Esophagus squamous epithelium (tissue), 4 donors: Measurements from ENCODE around the gene PRR18.
"Not testable (repeated sequence)": the region's sequence is repeated elsewhere in the genome, so short reads cannot be mapped to it uniquely, and the experiment has no call there.

Source experiments
- POLR2A ChIP-seq, 4 donors: fragments of 450-650 bp; IDR thresholded peaks; one replicate each; pipeline ENCODE4 v1.6.1; 2017; ENCODE audit warnings: antibody characterized with exemption in 4 of 4, mild to moderate bottlenecking in 4 of 4, moderate library complexity in 3 of 4
- TF ChIP-seq, protein P1 (sequence below), 6 experiments: fragments of 450-650 bp in 4 of 6; fragments of 200-600 bp in 2 of 6; sonication (generic) in 2 of 6; IDR thresholded peaks; one replicate each; pipeline ENCODE4 v1.5.1; 2016 to 2019; ENCODE audit warnings: antibody characterized with exemption in 6 of 6, mild to moderate bottlenecking in 4 of 6, moderate library complexity in 4 of 6

GRCh38 chr6:166345672-166346071 lies 37.5 kb upstream of the PRR18 start:
- TF ChIP-seq, protein P1, sequence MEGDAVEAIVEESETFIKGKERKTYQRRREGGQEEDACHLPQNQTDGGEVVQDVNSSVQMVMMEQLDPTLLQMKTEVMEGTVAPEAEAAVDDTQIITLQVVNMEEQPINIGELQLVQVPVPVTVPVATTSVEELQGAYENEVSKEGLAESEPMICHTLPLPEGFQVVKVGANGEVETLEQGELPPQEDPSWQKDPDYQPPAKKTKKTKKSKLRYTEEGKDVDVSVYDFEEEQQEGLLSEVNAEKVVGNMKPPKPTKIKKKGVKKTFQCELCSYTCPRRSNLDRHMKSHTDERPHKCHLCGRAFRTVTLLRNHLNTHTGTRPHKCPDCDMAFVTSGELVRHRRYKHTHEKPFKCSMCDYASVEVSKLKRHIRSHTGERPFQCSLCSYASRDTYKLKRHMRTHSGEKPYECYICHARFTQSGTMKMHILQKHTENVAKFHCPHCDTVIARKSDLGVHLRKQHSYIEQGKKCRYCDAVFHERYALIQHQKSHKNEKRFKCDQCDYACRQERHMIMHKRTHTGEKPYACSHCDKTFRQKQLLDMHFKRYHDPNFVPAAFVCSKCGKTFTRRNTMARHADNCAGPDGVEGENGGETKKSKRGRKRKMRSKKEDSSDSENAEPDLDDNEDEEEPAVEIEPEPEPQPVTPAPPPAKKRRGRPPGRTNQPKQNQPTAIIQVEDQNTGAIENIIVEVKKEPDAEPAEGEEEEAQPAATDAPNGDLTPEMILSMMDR (IDR thresholded peaks at IDR 0.05), result not testable (repeated sequence)
- not testable (repeated sequence) for TF ChIP-seq POLR2A (IDR thresholded peaks at IDR 0.05)
